HG02763 (cell line): Measurements from ENCODE around the gene ANKMY1.
"Not testable (repeated sequence)": the region's sequence is repeated elsewhere in the genome, so short reads cannot be mapped to it uniquely, and the experiment has no call there.

ENCODE experiments used
- ATAC-seq: cut with Tn5 transposase; IDR thresholded peaks from one replicate; pipeline ENCODE4 v1.9.1; 2021; ENCODE audit warnings: mild to moderate bottlenecking, moderate library complexity; ENCODE audit not compliant: unreplicated experiment

Gene ANKMY1

DNA sequence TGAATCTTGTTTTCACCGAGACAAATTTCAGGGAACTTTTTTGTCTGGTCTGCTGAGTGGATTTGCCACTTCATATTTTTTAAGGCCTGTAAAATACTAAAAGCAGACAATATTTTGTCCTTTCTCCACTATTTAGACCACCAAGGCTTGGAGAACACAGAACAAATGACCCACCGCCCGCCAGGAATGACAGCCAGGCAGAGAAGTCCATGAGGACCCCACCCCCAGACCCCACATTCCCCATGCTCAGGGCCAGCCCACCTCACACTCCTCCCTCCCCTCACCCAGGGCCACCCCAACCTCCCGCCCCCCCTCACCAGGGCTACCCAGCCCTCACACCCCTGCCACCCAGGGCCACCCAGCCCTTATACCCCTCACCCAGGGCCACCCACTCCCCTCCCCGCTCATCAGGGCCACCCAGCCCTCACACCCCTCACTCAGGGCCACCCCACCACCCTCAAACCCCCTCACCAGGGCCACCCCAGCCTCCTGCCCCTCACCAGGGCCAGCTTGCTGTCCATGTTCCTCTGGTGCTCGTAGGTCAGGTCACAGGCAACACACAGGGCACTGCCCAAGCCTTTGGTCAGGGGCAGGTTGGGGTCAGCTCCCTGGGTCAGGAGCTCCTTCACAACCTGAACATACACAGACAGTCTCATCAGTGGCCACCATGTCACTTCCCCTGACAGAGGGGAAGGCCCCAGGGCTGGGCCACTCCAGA lies 50.6 kb downstream of the ANKMY1 start:
- no peak for ATAC-seq

- no peak for ATAC-seq
These were observed 51.3 kb downstream of the ANKMY1 start for GRCh38 chr2:240506406-240507059.

DNA sequence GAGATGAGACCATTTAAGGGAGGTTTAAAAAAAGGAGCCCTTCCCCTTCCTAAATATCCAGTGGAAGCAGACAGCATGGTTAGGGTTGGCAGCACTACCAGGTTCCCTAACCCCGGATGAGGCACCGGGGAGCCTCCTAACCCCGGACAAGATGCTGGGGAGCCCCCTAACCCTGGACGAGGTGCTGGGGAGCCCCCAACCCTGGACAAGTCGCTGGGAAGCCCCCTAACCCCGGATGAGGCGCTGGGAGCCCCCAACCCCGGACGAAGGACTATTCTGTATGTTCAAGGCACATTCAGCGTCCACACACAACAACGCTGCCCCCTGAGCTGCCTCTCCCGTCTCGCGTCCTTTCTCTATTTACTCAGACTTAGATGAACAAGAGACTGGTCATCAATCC lies 51.9 kb downstream of the ANKMY1 start:
- no peak for ATAC-seq

DNA sequence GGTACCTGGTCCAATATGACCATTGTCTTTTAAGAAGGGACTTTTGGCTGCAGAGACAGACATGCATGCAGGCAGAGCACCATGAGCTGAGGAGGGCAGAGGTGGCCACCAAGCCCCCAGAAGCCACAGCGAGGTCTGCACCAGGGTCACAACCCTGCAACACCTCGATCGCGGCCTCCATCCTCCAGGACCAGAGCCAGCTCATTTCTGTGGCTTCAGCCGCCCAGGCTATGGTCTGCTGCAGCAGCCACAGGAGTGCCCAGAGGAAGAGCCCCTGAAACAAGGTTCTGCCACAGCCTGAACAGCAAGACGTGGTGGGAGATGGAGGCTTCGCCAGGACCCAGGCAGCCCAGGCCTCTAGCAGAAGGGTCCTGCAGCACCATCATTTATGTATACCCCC lies 53.9 kb downstream of the ANKMY1 start:
- no peak for ATAC-seq

DNA sequence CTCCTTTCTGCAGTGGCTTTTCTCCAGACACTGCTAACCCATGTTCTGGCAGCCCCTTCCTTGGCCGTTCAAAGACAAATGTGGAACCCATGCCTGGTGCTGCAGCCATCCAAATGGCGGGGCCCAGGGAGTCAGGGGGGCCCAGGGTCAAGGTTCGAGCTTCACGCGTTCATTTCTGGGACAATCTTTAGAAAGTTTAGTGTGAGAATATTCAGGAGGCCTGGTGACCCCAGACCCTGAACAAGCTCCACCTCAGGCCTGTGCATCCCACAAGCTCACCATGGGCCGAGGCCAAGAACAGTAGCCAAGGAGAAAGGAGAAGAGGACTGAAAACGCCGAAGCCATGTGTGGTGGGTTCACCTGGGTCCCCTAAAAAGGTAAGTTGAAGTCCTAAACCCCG lies 54.4 kb downstream of the ANKMY1 start:
- no peak for ATAC-seq

- ATAC-seq = no peak
These were observed 55.2 kb downstream of the ANKMY1 start for GRCh38 chr2:240502430-240503121.

GRCh38 chr2:240502059-240502429 lies 55.7 kb downstream of the ANKMY1 start:
- no peak for ATAC-seq

DNA sequence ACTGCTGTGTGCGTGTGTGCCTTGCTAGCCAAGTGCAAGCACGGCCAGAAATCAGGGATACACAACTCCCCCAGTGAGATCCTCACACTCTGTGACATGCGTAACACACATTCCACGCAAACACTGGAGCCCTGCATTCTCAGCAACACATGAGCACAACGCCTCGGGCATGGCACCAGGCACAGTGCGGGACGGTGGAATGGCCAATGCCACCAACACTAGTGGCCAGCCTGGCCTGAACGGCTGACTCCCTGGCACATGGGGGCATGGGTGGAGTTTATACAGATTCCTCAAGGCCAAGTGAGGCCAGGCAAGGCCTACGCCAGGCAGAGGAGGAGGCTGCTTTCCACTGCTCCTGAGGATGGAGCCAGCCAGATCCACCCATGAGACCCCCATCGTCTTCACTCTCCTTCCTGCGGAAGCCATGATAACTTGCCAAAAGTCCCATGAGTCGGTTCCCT lies 56.2 kb downstream of the ANKMY1 start:
- no peak for ATAC-seq

DNA sequence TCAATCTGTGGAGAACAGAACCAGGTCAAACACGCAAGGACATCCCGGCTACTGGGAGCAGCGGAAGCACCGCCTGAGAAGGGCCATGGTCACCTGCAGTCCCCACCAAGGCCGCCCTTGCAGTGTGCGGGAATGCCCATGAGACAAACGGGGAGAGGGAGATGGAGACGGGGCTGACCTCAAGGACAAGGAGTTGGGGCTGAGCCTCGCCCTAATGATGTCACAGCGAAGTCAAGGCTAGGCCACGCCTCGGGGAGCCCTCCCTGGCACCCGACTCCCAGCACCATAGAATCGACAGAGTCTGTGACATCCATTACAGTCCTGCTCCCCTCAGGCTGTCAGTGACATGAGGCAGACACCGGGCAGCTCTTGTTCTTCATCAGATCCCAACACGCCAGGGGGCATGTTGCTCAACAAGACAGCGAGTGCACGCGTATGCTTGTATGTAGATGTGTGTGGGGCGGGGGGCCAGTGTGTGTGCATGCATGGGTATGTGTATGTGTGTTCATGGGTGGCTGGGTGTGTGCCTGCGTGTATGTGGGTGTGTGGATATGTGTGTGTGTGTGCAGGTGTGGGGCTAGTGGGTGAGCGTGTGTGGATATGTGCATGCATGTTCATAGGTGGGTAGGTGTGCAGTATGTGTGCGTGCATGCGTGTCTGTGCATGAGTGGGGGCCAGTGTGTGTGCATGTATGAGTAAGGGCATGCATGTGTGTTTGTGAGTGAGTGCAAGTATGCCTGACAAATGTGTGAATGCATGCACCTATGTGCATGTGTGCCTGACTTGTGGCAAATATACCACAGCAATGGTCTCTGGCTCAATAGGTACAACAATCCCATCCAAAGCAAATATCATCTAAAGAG lies 57.0 kb downstream of the ANKMY1 start:
- ATAC-seq = no peak

GRCh38 chr2:240499309-240500301 lies 58.2 kb downstream of the ANKMY1 start:
- ATAC-seq = no peak

DNA sequence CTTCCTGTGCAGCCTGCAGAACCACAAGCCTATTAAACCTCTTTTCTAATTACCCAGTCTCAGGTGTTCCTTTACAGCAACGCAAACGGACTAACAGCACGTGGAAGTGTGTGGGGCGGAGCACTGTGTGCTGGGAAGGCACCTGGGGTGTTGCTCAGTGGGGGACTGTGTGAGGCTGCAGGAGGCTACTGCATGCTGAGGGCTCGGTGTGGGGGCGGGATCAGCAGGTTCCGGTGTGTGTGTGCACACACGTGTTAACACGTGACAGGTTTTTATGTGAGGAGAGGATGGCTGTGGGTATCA lies 58.9 kb downstream of the ANKMY1 start:
- ATAC-seq = no peak

GRCh38 chr2:240498171-240498957 lies 59.4 kb downstream of the ANKMY1 start:
- ATAC-seq = no peak

GRCh38 chr2:240497082-240497481 lies 60.7 kb downstream of the ANKMY1 start:
- ATAC-seq = not testable (repeated sequence)

- ATAC-seq = not testable (repeated sequence)
These were observed 62.8 kb downstream of the ANKMY1 start for GRCh38 chr2:240494942-240495341.

GRCh38 chr2:240494194-240494793 lies 63.5 kb downstream of the ANKMY1 start:
- no peak for ATAC-seq

DNA sequence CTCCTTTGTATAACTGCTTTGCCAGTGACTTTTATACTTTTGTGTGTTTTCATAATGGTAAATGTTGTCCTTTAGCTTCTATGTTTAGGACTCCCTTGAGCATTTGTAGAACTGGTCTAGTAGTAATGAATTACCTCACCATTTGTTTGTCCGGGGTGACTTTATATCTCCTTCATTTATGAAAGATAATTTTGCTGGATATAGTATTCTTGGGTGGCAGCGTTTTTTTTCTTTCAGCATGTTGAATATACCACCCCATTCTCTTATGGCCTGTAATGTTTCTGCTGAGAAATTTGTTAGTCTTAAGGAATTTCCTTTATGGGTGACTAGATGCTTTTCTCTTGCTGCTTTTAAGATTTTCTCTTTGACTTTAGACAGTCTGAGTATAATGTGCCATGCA lies 66.3 kb downstream of the ANKMY1 start:
- no peak for ATAC-seq

GRCh38 chr2:240482141-240482540 lies 75.6 kb downstream of the ANKMY1 start:
- no peak for ATAC-seq

GRCh38 chr2:240481720-240482119 lies 76.1 kb downstream of the ANKMY1 start:
- ATAC-seq = no peak
